IMR-90 (cell line): ENCODE data around the gene AP2B1.

Experiments used
- POLR2A ChIP-seq: IDR thresholded peaks from 2 replicates; pipeline ENCODE4 v1.6.1; 2012; ENCODE audit warnings: mild to moderate bottlenecking, low read depth, low read length
- SMC3 ChIP-seq: fragments of 150-350 bp; IDR thresholded peaks from 2 replicates; pipeline ENCODE4 v1.6.1; 2016; ENCODE audit warnings: low read depth, mild to moderate bottlenecking, antibody characterized with exemption, low read length, moderate library complexity
- TF ChIP-seq, protein P1 (sequence below): conservative IDR thresholded peaks from 2 replicates; pipeline ENCODE4 v1.5.1; 2012; ENCODE audit warnings: mild to moderate bottlenecking, low read depth, low read length, improper control_type of control experiment

- TF ChIP-seq, protein P1, sequence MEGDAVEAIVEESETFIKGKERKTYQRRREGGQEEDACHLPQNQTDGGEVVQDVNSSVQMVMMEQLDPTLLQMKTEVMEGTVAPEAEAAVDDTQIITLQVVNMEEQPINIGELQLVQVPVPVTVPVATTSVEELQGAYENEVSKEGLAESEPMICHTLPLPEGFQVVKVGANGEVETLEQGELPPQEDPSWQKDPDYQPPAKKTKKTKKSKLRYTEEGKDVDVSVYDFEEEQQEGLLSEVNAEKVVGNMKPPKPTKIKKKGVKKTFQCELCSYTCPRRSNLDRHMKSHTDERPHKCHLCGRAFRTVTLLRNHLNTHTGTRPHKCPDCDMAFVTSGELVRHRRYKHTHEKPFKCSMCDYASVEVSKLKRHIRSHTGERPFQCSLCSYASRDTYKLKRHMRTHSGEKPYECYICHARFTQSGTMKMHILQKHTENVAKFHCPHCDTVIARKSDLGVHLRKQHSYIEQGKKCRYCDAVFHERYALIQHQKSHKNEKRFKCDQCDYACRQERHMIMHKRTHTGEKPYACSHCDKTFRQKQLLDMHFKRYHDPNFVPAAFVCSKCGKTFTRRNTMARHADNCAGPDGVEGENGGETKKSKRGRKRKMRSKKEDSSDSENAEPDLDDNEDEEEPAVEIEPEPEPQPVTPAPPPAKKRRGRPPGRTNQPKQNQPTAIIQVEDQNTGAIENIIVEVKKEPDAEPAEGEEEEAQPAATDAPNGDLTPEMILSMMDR = no peak
- no peak for TF ChIP-seq POLR2A
- no peak for TF ChIP-seq SMC3
Measured at GRCh38 chr17:35651467-35651866, 64.3 kb downstream of the AP2B1 start.
